Epithelial cell of proximal tubule (primary cell): ENCODE results near the gene PAX7. TPM values are rescaled to one million over a fixed set of nuclear protein-coding genes. Genes with fewer than 3 reads are reported as not detected.
"Not testable (repeated sequence)": the region's sequence is repeated elsewhere in the genome, so short reads cannot be mapped to it uniquely, and the experiment has no call there.

Experiments
- DNase-seq: peaks from one replicate; pipeline ENCODE4 v3.0.0-alpha.2; 2011; ENCODE audit warnings: low read depth
- H3K4me3 ChIP-seq: 2 replicates; pipeline ENCODE4 v1.5.1; 2011; ENCODE audit warnings: low read depth, mild to moderate bottlenecking, low read length
- CTCF ChIP-seq: conservative IDR thresholded peaks from 2 replicates; pipeline ENCODE4 v1.5.1; 2012; ENCODE audit warnings: low read depth, mild to moderate bottlenecking, low read length
- total RNA-seq: library from RNA; depleted of rRNA; stranded (reverse); fragments of >200 nt; gene quantifications from 2 replicates; pipeline ENCODE4 v1.2.3, GENCODE V29; 2015

The PAX7 gene
- not detected in 2 replicates for total RNA-seq

GRCh38 chr1:18630511-18631495 is at the start of gene PAX7:
TSS of gene PAX7 (plus strand) at chr1:18630846. CDS start at chr1:18631604, 758 bp downstream.
- no peak for DNase-seq
- no peak for TF ChIP-seq CTCF
- H3K4me3 ChIP-seq: no peak within 1 kb of the TSS

GRCh38 chr1:18581420-18581880 is 49.2 kb upstream of the PAX7 start:
- peak; percentile 80 for TF ChIP-seq CTCF
- no peak overlapping the region for H3K4me3 ChIP-seq
- DNase-seq: no peak

GRCh38 chr1:18582890-18583289 is 47.8 kb upstream of the PAX7 start:
- no peak for TF ChIP-seq CTCF
- DNase-seq: no peak
- no peak overlapping the region for H3K4me3 ChIP-seq

- no peak overlapping the region for H3K4me3 ChIP-seq
- DNase-seq: no peak
- TF ChIP-seq CTCF: no peak
Measured at GRCh38 chr1:18583326-18583941, 47.2 kb upstream of the PAX7 start.

- not testable (repeated sequence) for DNase-seq, H3K4me3 ChIP-seq
Measured at GRCh38 chr1:18586016-18586415, 44.6 kb upstream of the PAX7 start.

GRCh38 chr1:18588093-18588492 is 42.6 kb upstream of the PAX7 start:
- no peak for DNase-seq
- TF ChIP-seq CTCF: no peak
- no peak overlapping the region for H3K4me3 ChIP-seq

- no peak for TF ChIP-seq CTCF
Measured at GRCh38 chr1:18592368-18592767, 38.3 kb upstream of the PAX7 start.

More at GRCh38 chr1:18592368-18592767, 38.3 kb upstream of the PAX7 start:
- no peak for DNase-seq
- no peak overlapping the region for H3K4me3 ChIP-seq
